Measurements from ENCODE around the gene MUTYH.
A peak's percentile ranks its signal among the peaks of the same experiment; 100 is the strongest.

MUTYH gene

GRCh38 chr1:45348609-45348965, 8.3 kb upstream of the MUTYH start:
- DNase-seq: no peak

- no peak for DNase-seq
Measured at GRCh38 chr1:45348020-45348419, 7.8 kb upstream of the MUTYH start.

GRCh38 chr1:45346473-45346872, 6.2 kb upstream of the MUTYH start:
- no peak for DNase-seq

GRCh38 chr1:45345014-45345413, 4.8 kb upstream of the MUTYH start:
- DNase-seq: no peak

- DNase-seq: no peak
Measured at GRCh38 chr1:45344499-45344898, 4.3 kb upstream of the MUTYH start.

GRCh38 chr1:45340816-45341466, 701 bp upstream of the MUTYH start:
- peak in 1 of 2 experiments; percentile 36 for DNase-seq

GRCh38 chr1:45337630-45338325, 2.5 kb downstream of the MUTYH start:
- no peak for DNase-seq

- no peak for DNase-seq
Measured at GRCh38 chr1:45335855-45336324, 4.3 kb downstream of the MUTYH start.

GRCh38 chr1:45334308-45335245, 5.7 kb downstream of the MUTYH start:
- no peak for DNase-seq

GRCh38 chr1:45332346-45332720, 7.9 kb downstream of the MUTYH start:
- no peak for DNase-seq

- no peak for DNase-seq
Measured at GRCh38 chr1:45331436-45332345, 8.5 kb downstream of the MUTYH start.

GRCh38 chr1:45329445-45329844, 10.8 kb downstream of the MUTYH start:
- no peak for DNase-seq

- DNase-seq: no peak
Measured at GRCh38 chr1:45328680-45329079, 11.6 kb downstream of the MUTYH start.

- DNase-seq: no peak
Measured at GRCh38 chr1:45327644-45328515, 12.4 kb downstream of the MUTYH start.

- DNase-seq: peak; percentile 79 to 83
Measured at GRCh38 chr1:45326627-45327623, 13.3 kb downstream of the MUTYH start, which contains the start of gene HPDL. Gene HPDL, plus strand, starts transcription at chr1:45326895. Its CDS starts 254 bp downstream, at chr1:45327149.

GRCh38 chr1:45325851-45326506, 14.3 kb downstream of the MUTYH start:
- DNase-seq: no peak

GRCh38 chr1:45322486-45323040, 17.7 kb downstream of the MUTYH start:
- no peak for DNase-seq

- DNase-seq: no peak
Measured at GRCh38 chr1:45321444-45321843, 18.8 kb downstream of the MUTYH start.

- no peak for DNase-seq
Measured at GRCh38 chr1:45319761-45320160, 20.5 kb downstream of the MUTYH start.
